RPMI8226 (cell line): ENCODE results near the gene ALCAM.

ENCODE experiments used
- DNase-seq: peaks from one replicate; pipeline ENCODE4 v3.0.0-alpha.2; 2015

The ALCAM gene

GRCh38 chr3:105431200-105431599, 64.5 kb downstream of the ALCAM start:
- DNase-seq, result no peak

GRCh38 chr3:105435277-105435676, 68.6 kb downstream of the ALCAM start:
- no peak for DNase-seq

GRCh38 chr3:105436687-105437086, 70.0 kb downstream of the ALCAM start:
- DNase-seq, result no peak

- DNase-seq, result no peak
Observed at GRCh38 chr3:105440113-105440512, 73.4 kb downstream of the ALCAM start.

- DNase-seq, result no peak
Observed at GRCh38 chr3:105444725-105445124, 78.0 kb downstream of the ALCAM start.

- no peak for DNase-seq
Observed at GRCh38 chr3:105448338-105448982, 81.8 kb downstream of the ALCAM start.

GRCh38 chr3:105449414-105449813, 82.7 kb downstream of the ALCAM start:
- DNase-seq, result no peak

GRCh38 chr3:105456017-105456416, 89.3 kb downstream of the ALCAM start:
- no peak for DNase-seq

GRCh38 chr3:105458518-105459215, 92.0 kb downstream of the ALCAM start:
- no peak for DNase-seq

- DNase-seq, result no peak
Observed at GRCh38 chr3:105459566-105460290, 93.0 kb downstream of the ALCAM start.

- DNase-seq, result no peak
Observed at GRCh38 chr3:105463620-105464019, 96.9 kb downstream of the ALCAM start.

- no peak for DNase-seq
Observed at GRCh38 chr3:105465251-105465853, 98.6 kb downstream of the ALCAM start.

GRCh38 chr3:105466072-105466471, 99.4 kb downstream of the ALCAM start:
- DNase-seq, result no peak

- DNase-seq, result no peak
Observed at GRCh38 chr3:105466495-105467404, 100.0 kb downstream of the ALCAM start.

- no peak for DNase-seq
Observed at GRCh38 chr3:105470851-105471250, 104.1 kb downstream of the ALCAM start.

- DNase-seq, result no peak
Observed at GRCh38 chr3:105473521-105474223, 107.0 kb downstream of the ALCAM start.

GRCh38 chr3:105480768-105481167, 114.1 kb downstream of the ALCAM start:
- no peak for DNase-seq

- DNase-seq, result no peak
Observed at GRCh38 chr3:105483476-105483875, 116.8 kb downstream of the ALCAM start.

GRCh38 chr3:105490045-105490444, 123.3 kb downstream of the ALCAM start:
- DNase-seq, result no peak

GRCh38 chr3:105493305-105493892, 126.7 kb downstream of the ALCAM start:
- DNase-seq, result no peak

GRCh38 chr3:105495021-105495420, 128.3 kb downstream of the ALCAM start:
- DNase-seq, result no peak
